Thymus (tissue), 14 donors: ENCODE results near the gene ABCG5. TPM values are rescaled to one million over a fixed set of nuclear protein-coding genes. Genes with fewer than 3 reads are reported as not detected.

Experiments used
- DNase-seq, 9 donors: peaks; one replicate each; pipeline ENCODE4 v3.0.0-alpha.2; 2013; ENCODE audit warnings: low spot score in 9 of 9, low read depth in 6 of 9, missing footprints in 1 of 9
- H3K27ac ChIP-seq, 2 donors: one replicate each; pipeline ENCODE4 v1.5.1; 2013; ENCODE audit warnings: control low read depth in 1 of 2, low read depth in 1 of 2, low read length in 1 of 2, mild to moderate bottlenecking in 1 of 2, moderate library complexity in 1 of 2
- H3K27me3 ChIP-seq, 2 donors: one replicate each; pipeline ENCODE4 v1.5.1; 2013; ENCODE audit warnings: low read length in 1 of 2; ENCODE audit not compliant: control insufficient read depth in 2 of 2, insufficient read depth in 1 of 2
- H3K36me3 ChIP-seq, 2 donors: one replicate each; pipeline ENCODE4 v1.5.1; 2013; ENCODE audit warnings: low read length in 1 of 2, mild to moderate bottlenecking in 1 of 2, moderate library complexity in 1 of 2; ENCODE audit not compliant: control insufficient read depth in 2 of 2, insufficient read depth in 2 of 2
- H3K4me1 ChIP-seq, 2 donors: one replicate each; pipeline ENCODE4 v1.5.1; 2013; ENCODE audit warnings: low read length in 2 of 2; ENCODE audit not compliant: control insufficient read depth in 2 of 2, insufficient read depth in 2 of 2
- H3K4me3 ChIP-seq, 2 donors: one replicate each; pipeline ENCODE4 v1.5.1; 2013; ENCODE audit warnings: low read length in 2 of 2, control low read depth in 1 of 2, mild to moderate bottlenecking in 1 of 2
- H3K9me3 ChIP-seq, 2 donors: one replicate each; pipeline ENCODE4 v1.5.1; 2013; ENCODE audit warnings: low read length in 1 of 2, mild to moderate bottlenecking in 1 of 2; ENCODE audit not compliant: control insufficient read depth in 2 of 2, insufficient read depth in 1 of 2
- WGBS: extraction: QIAGEN DNeasy Blood & Tissue Kit; methylation state at CpG from one replicate; pipeline ENCODE4 v1.1.7; 2013; 5-methylcytosine and 5-hydroxymethylcytosine counted together
- long read RNA-seq, 10 donors: transcript quantifications; one replicate each; lab custom pipeline, GENCODE V29; 2026
- polyA plus RNA-seq: library from polyadenylated mRNA; stranded (reverse); fragments of 200-250 nt; gene quantifications from one replicate; pipeline ENCODE4 v1.2.3, GENCODE V29; 2013
- total RNA-seq: library from RNA; stranded (reverse); fragments of 120-200 nt; gene quantifications from one replicate; pipeline ENCODE4 v1.2.4, GENCODE V29; 2013
- donor health status: healthy.

The ABCG5 gene
- not detected for total RNA-seq
- 0.09 TPM for polyA plus RNA-seq
- long read RNA-seq, donor 1: 0 reads
- long read RNA-seq, donor 2: 0 reads
- long read RNA-seq, donor 3: 0 reads
- long read RNA-seq, donor 4: 0 reads
- long read RNA-seq, donor 5: 0 reads
- long read RNA-seq, donor 6: 0 reads
- long read RNA-seq, donor 7: 0 reads
- long read RNA-seq, donor 8: 0 reads
- long read RNA-seq, donor 9: 0 reads
- long read RNA-seq, donor 10: 0 reads

GRCh38 chr2:43838560-43839267, at the start of gene ABCG5, which contains the start of gene ABCG8:
TSS of gene ABCG5 (minus strand) at chr2:43838839. CDS start at chr2:43838679, 160 bp downstream.
TSS of gene ABCG8 (plus strand) at chr2:43838971. CDS start at chr2:43839054, 83 bp downstream.
- no peak for DNase-seq
- no peak within 1 kb of the TSS for H3K27ac ChIP-seq
- 94% methylated on average over 20 of the region's 20 CpGs for WGBS
- peaks cover 0 to 2% of the 10 kb centered on the region in 2 donors for H3K27me3 ChIP-seq
- H3K4me1 ChIP-seq: no peaks in the 10 kb centered on the region
- no peaks in the 10 kb centered on the region for H3K36me3 ChIP-seq
- no peaks in the 10 kb centered on the region for H3K9me3 ChIP-seq
- H3K4me3 ChIP-seq: no peak within 1 kb of the TSS

- WGBS: 97% methylated on average over 7 of the region's 7 CpGs
- Histone ChIP-seq H3K27me3 (no peaks in the 10 kb centered on the region), H3K4me1 (no peaks in the 10 kb centered on the region), H3K9me3 (no peaks in the 10 kb centered on the region), H3K36me3 (peaks cover 31 to 47% of the 10 kb centered on the region in 2 donors), H3K27ac (no peak overlapping the region), H3K4me3 (no peak overlapping the region)
- DNase-seq: no peak
Observed at GRCh38 chr2:43887176-43887575, 48.5 kb upstream of the ABCG5 start.

GRCh38 chr2:43885132-43885632, 46.5 kb upstream of the ABCG5 start:
- 97% methylated on average over 7 of the region's 7 CpGs for WGBS
- Histone ChIP-seq H3K4me1 (no peaks in the 10 kb centered on the region), H3K27me3 (no peaks in the 10 kb centered on the region), H3K27ac (no peak overlapping the region), H3K9me3 (no peaks in the 10 kb centered on the region), H3K4me3 (no peak overlapping the region), H3K36me3 (peaks cover 27 to 31% of the 10 kb centered on the region in 2 donors)
- no peak for DNase-seq

GRCh38 chr2:43884689-43885088, 46.0 kb upstream of the ABCG5 start:
- peaks cover 27 to 28% of the 10 kb centered on the region in 2 donors for H3K36me3 ChIP-seq
- no peak overlapping the region for H3K4me3 ChIP-seq
- DNase-seq: no peak
- H3K4me1 ChIP-seq: no peaks in the 10 kb centered on the region
- no peaks in the 10 kb centered on the region for H3K9me3 ChIP-seq
- H3K27ac ChIP-seq: no peak overlapping the region
- H3K27me3 ChIP-seq: no peaks in the 10 kb centered on the region
- 97% methylated on average over 5 of the region's 5 CpGs for WGBS

GRCh38 chr2:43882312-43882711, 43.7 kb upstream of the ABCG5 start:
- H3K4me3 ChIP-seq: no peak overlapping the region
- no peaks in the 10 kb centered on the region for H3K4me1 ChIP-seq
- no peaks in the 10 kb centered on the region for H3K27me3 ChIP-seq
- 97% methylated on average over 4 of the region's 4 CpGs for WGBS
- H3K27ac ChIP-seq: no peak overlapping the region
- no peaks in the 10 kb centered on the region for H3K9me3 ChIP-seq
- H3K36me3 ChIP-seq: peaks cover 10% of the 10 kb centered on the region in 2 donors
- no peak for DNase-seq

- no peak overlapping the region for H3K27ac ChIP-seq
- H3K4me1 ChIP-seq: no peaks in the 10 kb centered on the region
- H3K9me3 ChIP-seq: no peaks in the 10 kb centered on the region
- H3K4me3 ChIP-seq: no peak overlapping the region
- H3K36me3 ChIP-seq: no peaks in the 10 kb centered on the region
- 70% methylated on average over 5 of the region's 5 CpGs for WGBS
- no peak for DNase-seq
- no peaks in the 10 kb centered on the region for H3K27me3 ChIP-seq
Observed at GRCh38 chr2:43880952-43881351, 42.3 kb upstream of the ABCG5 start.

GRCh38 chr2:43880471-43880870, 41.8 kb upstream of the ABCG5 start:
- no peaks in the 10 kb centered on the region for H3K4me1 ChIP-seq

GRCh38 chr2:43879261-43879660, 40.6 kb upstream of the ABCG5 start:
- H3K9me3 ChIP-seq: no peaks in the 10 kb centered on the region
- 92% methylated on average over 5 of the region's 5 CpGs for WGBS
- DNase-seq: no peak
- no peaks in the 10 kb centered on the region for H3K27me3 ChIP-seq
- H3K36me3 ChIP-seq: no peaks in the 10 kb centered on the region
- H3K4me3 ChIP-seq: no peak overlapping the region
- H3K4me1 ChIP-seq: no peaks in the 10 kb centered on the region
- no peak overlapping the region for H3K27ac ChIP-seq

More at GRCh38 chr2:43880471-43880870, 41.8 kb upstream of the ABCG5 start:
- WGBS: 82% methylated on average over 9 of the region's 9 CpGs
- Histone ChIP-seq H3K27ac (no peak overlapping the region), H3K27me3 (no peaks in the 10 kb centered on the region), H3K9me3 (no peaks in the 10 kb centered on the region), H3K4me3 (no peak overlapping the region), H3K36me3 (no peaks in the 10 kb centered on the region)
- DNase-seq: no peak

GRCh38 chr2:43877782-43878464, 39.3 kb upstream of the ABCG5 start:
- no peaks in the 10 kb centered on the region for H3K4me1 ChIP-seq
- H3K4me3 ChIP-seq: no peak overlapping the region
- no peaks in the 10 kb centered on the region for H3K36me3 ChIP-seq
- WGBS: 35% methylated on average over 16 of the region's 16 CpGs
- H3K9me3 ChIP-seq: no peaks in the 10 kb centered on the region
- H3K27ac ChIP-seq: no peak overlapping the region
- no peaks in the 10 kb centered on the region for H3K27me3 ChIP-seq
- DNase-seq: peak in 8 of 9 donors; percentile 11 to 60 (median 38)
